H1 (cell line): ENCODE results near the gene PREX1. TPM values are rescaled to one million over a fixed set of nuclear protein-coding genes. Genes with fewer than 3 reads are reported as not detected.

Experiments
- ASH2L ChIP-seq: fragments of 200-600, 300-600 bp; sonication (generic); IDR thresholded peaks from one replicate; pipeline ENCODE4 v1.7.1; 2017; ENCODE audit warnings: low read length
- CBX8 ChIP-seq: fragments of 300-800, 300-1000 bp; sonication (generic); IDR thresholded peaks from 2 replicates; pipeline ENCODE4 v1.7.1; 2016; ENCODE audit warnings: low read depth, low read length, borderline replicate concordance
- CHD1 ChIP-seq: IDR thresholded peaks from 2 replicates; pipeline ENCODE4 v1.6.1; 2012; ENCODE audit warnings: low read depth, low read length, improper control_type of control experiment
- FOSL1 ChIP-seq: IDR thresholded peaks from 2 replicates; pipeline ENCODE4 v1.6.1; 2011; ENCODE audit warnings: mild to moderate bottlenecking, low read depth, low read length, moderate library complexity; ENCODE audit not compliant: insufficient read depth
- KDM4A ChIP-seq: IDR thresholded peaks from one replicate; pipeline ENCODE4 v1.7.1; 2012; ENCODE audit warnings: low read depth, mild to moderate bottlenecking, moderate library complexity, low read length, inconsistent platforms; ENCODE audit not compliant: severe bottlenecking
- SIN3A ChIP-seq, 2 experiments: IDR thresholded peaks in 1 of 2; conservative IDR thresholded peaks in 1 of 2; 2 replicates each; pipeline ENCODE4 v1.6.1; 2011 to 2012; ENCODE audit warnings: low read length in 2 of 2, improper control_type of control experiment in 1 of 2, low read depth in 1 of 2, mild to moderate bottlenecking in 1 of 2
- SP4 ChIP-seq: IDR thresholded peaks from 2 replicates; pipeline ENCODE4 v1.6.1; 2012; ENCODE audit warnings: low read length, inconsistent platforms
- polyA plus RNA-seq, 7 experiments: library from polyadenylated mRNA; depleted of rRNA in 3 of 7; stranded (reverse) in 5 of 7; unstranded in 2 of 7; fragments of >200 nt in 5 of 7; fragments of 200-250 nt in 2 of 7; gene quantifications; 1 replicate in 5 of 7; 2 replicates in 1 of 7; 4 replicates in 1 of 7; pipeline versions ENCODE4 v1.2.1 to v1.2.3, GENCODE V29; 2011 to 2013; ENCODE audit warnings: missing spikeins in 2 of 7, mixed read lengths in 2 of 7
- total RNA-seq: library from RNA; stranded (reverse); fragmentation: NEBNext Ultra II Directional; extraction: Animal tissue kit (Norgen Biotek cat#: 25700); gene quantifications from 2 replicates; pipeline ENCODE4 v1.2.1, GENCODE V29; 2021
- TF ChIP-seq, protein P1 (sequence below): IDR thresholded peaks from 2 replicates; pipeline ENCODE4 v1.6.1; 2012; ENCODE audit warnings: low read length, inconsistent platforms

Gene PREX1
- total and polyA plus RNA-seq, 2 of the 8 experiments (the other 6 are each of a cell fraction or from before 2014, with no cell fraction given) = 10.7 to 12.8 TPM

DNA sequence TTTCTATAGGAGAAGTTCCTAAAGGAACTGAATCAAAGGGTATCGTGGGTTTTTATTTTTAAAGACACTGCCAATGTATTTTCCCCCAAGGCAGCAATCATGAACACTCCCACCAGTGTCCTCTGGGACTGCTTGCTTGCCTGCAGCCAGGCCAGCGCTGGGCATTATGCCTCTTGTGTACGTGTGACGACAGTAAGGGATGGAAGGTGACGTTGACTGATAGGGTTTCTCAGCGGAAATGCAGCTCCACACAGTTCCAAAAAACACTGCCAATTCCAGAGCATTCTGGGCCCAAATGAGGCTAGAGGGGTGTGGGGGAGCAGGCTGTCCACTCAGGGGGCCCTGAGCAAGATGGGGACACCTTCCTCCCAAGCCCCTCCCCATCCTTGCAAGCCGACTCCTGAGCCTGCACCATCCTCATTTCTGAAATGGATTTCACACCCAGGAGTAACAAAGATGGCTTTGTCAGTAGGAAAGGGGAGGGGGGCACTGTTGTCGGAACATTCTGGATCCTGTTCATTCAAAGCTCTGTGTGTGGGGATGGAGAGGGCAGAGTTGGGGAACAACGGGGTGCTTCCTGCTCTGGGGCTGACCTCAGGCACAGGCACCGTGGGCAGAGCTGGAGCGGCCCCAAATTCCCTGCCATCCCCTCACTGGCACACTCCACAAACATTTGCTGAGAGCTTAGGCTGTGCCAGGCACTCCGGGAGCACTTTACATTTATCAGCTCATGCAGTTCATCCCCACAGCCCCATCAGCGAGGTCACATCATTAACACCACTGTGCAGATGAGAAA, 20.0 kb downstream of the PREX1 start (continued):
- no peak for TF ChIP-seq ASH2L
- no peak for TF ChIP-seq CHD1
- TF ChIP-seq, protein P1, sequence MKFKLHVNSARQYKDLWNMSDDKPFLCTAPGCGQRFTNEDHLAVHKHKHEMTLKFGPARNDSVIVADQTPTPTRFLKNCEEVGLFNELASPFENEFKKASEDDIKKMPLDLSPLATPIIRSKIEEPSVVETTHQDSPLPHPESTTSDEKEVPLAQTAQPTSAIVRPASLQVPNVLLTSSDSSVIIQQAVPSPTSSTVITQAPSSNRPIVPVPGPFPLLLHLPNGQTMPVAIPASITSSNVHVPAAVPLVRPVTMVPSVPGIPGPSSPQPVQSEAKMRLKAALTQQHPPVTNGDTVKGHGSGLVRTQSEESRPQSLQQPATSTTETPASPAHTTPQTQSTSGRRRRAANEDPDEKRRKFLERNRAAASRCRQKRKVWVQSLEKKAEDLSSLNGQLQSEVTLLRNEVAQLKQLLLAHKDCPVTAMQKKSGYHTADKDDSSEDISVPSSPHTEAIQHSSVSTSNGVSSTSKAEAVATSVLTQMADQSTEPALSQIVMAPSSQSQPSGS = no peak
- no peak for TF ChIP-seq KDM4A
- TF ChIP-seq SIN3A (conservative IDR thresholded peaks at IDR 0.05 in 1 of 2, IDR thresholded peaks at IDR 0.05 in 1 of 2; ENCODE audit: low read depth in 1 of 2, low read length in 2 of 2) = no peak
- TF ChIP-seq FOSL1 = no peak
- no peak for TF ChIP-seq SP4
- no peak for TF ChIP-seq CBX8
